HG03571 (cell line): ENCODE data around the gene IL7R.
"Not testable (repeated sequence)": the region's sequence is repeated elsewhere in the genome, so short reads cannot be mapped to it uniquely, and the experiment has no call there.

Source experiments
- ATAC-seq: cut with Tn5 transposase; IDR thresholded peaks from one replicate; pipeline ENCODE4 v1.9.1; 2021; ENCODE audit not compliant: unreplicated experiment

The IL7R gene

DNA sequence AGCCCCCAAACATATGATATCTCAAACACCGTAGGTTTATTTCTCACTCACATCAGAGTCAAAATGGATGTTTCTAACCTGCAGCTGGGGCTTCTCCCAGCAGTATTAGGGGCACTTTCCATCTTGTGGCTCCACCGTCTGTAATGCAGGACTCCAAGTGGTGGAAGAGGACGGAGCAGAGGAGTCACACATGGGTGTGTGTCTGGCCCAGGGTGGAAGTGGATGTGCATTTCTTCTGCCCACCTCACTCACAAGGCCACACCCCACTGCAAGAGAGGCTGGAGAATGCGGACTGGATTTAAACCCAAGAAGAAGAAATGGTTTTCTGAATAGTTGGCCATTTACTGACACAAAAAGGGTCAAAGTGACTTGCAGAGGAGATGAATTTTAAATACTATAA is 13.9 kb downstream of the IL7R start:
- no peak for ATAC-seq

- ATAC-seq: no peak
These were observed 19.8 kb downstream of the IL7R start for GRCh38 chr5:35876454-35876853.

DNA sequence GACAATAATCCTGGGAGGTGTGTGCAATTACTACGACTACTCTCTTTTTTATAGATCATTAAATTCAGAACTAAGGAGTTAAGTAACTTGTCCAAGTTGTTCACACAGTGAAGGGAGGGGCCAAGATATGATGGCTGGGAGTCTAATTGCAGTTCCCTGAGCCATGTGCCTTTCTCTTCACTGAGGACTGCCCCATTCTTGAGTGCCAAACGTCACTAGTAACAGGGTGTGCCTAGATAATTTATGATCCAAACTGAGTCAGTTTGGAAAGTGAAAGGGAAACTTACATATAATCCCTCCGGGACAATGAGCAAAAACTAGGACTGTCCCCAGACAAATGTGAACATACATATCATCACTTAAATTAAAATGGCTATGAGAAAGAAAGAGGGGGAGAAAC is 20.2 kb downstream of the IL7R start:
- no peak for ATAC-seq

DNA sequence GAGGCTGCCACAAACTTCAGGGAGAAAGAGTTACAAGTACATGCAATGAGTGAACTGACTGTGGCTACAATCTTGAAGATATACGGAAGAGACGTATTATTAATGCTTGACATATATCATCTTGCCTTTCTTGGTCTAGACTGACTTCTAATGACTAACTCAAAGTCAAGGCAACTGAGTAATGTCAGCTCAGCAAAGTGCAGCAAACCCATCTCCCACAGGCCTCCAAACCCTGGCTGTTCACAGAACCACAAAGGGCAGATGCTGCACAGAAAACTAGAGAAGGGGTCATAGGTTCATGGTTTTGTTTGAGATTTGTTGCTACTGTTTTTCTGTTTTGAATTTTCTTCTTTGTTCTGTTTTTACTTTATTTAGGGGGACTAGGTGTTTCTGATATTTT is 21.0 kb downstream of the IL7R start:
- ATAC-seq: no peak

DNA sequence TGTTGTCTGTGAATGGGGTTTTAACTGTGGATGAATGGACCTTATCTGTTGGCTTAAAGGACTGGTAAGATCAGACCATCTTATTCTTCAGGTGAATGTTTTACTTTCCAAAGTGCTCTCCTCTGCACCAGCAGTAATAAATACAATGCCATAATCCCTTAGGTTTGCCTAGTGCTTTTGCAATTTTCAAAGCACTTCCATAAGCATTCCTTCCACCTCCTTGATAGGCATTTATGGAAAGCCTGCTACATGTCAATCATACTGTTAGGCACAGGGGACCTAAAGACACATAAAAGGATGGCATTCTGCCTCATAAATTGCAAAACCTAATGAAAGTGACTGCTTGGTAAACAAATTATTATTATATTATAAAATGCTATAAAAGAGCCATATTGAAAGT is 21.4 kb downstream of the IL7R start:
- no peak for ATAC-seq

GRCh38 chr5:35879096-35879495 is 22.4 kb downstream of the IL7R start:
- no peak for ATAC-seq

- ATAC-seq: no peak
These were observed 23.0 kb downstream of the IL7R start for GRCh38 chr5:35879649-35880048.

- no peak for ATAC-seq
These were observed 23.5 kb downstream of the IL7R start for GRCh38 chr5:35880156-35880555.

- no peak for ATAC-seq
These were observed 25.1 kb downstream of the IL7R start for GRCh38 chr5:35881758-35882157.

DNA sequence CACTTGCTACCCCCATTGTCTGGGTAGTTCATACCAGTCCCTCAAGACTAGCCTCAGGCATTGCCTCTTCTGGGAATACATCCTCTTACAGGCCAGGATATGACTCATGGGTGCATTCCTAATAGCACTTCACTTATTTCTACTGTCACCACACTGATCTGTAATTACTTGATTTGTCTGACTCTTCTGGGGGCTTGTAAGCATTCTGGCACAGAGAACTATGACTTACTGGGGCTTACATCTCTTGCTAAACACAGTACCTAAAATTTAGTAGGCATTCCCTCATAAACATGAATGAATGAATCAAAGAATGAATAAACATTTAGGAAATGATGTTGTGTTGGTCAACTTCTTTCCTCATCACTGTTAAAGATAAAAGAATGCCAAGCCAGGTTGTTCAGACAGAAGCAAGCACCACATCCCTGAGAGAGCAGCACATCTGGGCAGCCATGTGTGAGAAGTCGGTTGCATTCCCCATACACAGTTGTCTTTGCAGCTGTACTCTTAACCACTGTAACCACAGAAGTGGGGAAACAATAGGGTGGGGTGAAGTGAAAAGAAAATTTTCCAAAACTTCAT is 27.6 kb downstream of the IL7R start:
- no peak for ATAC-seq

DNA sequence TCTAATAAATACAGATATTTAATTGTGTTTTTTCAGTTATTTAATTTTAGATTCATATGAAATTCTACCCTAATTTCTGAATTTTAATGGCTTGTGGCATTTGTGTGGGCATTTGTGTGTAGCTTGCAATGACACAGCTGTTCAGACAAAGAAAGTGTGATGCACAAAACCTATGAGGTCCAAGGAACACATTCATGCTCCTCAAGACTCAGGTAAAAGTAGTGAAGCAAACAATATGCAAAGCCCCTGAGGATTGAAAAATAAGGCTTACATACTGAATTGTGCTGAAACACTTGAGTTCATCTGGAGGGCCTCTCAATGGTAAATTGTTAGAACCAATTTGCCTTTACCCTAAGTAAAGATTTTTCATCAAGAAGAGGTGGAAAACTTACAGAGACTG is 28.1 kb downstream of the IL7R start:
- ATAC-seq: no peak

DNA sequence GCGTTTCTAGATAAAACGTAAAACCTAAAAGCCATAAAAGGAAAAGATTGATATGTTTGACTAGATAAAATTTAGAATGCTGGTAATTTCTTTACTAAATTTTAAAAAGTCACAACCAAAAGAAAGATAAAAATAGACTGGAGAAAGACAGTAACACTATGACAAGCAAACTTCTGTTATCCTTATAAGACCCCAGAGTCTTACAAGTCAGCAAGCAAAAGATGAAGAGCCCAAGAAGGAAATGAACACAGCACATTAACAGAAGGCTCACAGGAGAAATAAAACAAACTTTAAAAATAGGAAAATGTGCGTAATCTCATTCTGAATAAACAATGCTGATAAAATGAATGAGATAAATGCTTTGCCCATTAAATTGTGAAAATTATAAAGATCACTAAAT is 29.7 kb downstream of the IL7R start:
- ATAC-seq: no peak

DNA sequence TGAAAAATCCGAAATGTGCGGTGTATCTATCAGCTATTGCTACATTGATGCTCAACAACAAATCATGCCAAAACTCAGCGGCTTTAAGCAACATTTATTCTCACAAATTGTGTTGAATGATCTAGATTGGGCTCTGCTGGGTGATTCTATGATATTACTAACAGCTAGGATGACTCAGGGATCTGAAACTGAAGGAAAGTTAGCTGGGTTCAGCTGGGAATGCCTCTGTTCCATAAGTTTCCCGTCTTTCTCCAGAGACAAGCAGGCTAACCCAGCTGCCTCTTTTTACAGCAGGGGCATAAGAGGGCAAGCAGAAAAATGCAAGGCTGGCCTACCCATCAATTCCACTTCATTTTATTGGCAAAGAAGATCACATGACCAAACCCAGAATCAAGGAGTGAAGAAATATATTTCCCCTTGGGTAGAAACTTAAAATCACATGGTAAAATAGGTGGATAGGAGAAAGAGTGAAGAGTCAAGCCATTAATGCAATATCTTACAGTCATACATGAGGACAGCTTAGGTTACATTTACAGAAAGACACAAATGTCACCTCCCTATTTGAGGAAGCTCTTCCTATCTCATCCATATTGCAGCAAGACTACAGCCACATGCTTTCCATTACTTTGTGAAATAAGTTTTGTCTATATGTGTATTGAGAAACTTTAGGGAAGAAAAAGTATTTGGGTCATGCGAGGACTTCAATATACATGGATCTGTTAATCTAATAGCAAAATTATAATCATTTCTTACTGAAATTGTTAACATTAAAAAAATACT is 30.8 kb downstream of the IL7R start:
- no peak for ATAC-seq

DNA sequence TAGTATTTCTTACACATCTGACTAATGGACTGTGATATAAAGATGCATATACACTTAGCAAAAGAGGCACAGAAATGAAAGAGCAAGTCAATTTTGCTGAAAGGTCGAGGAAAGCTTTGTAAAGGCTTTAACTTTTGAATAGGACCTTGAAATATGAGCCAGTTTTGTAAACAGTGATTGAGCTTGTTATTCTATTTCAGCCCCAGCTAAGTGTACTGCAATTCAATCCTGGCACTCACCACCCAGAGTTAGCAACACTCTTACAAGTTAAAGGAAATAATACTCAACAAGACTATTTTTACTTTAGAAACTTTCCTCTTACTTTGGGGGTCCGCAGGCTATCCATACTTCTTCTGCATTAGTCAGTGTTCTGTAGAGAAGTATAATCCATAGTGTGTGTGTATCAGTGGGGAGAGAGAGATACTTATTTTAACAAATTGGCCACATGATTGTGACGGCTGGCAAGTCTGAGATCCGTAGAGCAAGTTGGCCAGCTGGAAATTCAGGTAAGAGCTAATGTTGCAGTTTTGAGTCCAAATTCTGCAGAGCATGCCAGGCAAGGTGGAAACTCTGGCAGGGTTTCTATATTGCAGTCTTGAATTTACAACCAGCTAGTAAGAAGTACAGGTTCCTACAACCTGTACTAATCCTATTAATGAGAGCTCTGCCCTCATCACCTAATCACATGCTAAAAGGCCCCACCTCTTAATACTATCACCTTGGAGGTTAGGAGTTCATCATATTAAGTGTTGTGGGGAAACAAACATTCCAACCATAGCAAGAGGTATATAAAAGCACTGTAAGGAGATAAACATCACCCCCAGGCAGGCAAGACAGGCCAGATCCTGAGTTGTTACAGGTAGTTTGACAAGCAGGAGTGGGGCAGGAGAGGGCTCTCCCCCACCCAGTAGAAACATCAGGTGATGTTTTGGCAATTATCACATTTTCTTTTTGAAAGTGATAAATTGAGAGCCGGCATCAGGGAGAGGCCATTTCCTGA is 33.6 kb downstream of the IL7R start:
- no peak for ATAC-seq

DNA sequence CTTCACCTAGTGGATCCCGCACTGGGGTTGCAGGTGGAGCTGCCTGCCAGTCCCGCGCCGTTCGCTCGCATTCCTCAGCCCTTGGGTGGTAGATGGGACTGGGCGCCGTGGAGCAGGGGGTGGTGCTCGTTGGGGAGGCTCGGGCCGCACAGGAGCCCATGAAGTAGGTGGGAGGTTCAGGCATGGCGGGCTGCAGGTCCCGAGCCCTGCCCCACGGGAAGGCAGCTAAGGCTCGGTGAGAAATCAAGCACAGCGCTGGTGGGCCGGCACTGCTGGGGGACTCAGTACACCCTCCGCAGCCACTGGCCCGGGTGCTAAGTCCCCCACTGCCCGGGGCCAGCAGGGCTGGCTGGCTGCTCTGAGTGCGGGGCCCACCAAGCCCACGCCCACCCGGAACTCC is 36.1 kb downstream of the IL7R start:
- ATAC-seq: not testable (repeated sequence)

- ATAC-seq: no peak
These were observed 37.4 kb downstream of the IL7R start for GRCh38 chr5:35894131-35894530.

- ATAC-seq: no peak
These were observed 42.4 kb downstream of the IL7R start for GRCh38 chr5:35898952-35899660.

DNA sequence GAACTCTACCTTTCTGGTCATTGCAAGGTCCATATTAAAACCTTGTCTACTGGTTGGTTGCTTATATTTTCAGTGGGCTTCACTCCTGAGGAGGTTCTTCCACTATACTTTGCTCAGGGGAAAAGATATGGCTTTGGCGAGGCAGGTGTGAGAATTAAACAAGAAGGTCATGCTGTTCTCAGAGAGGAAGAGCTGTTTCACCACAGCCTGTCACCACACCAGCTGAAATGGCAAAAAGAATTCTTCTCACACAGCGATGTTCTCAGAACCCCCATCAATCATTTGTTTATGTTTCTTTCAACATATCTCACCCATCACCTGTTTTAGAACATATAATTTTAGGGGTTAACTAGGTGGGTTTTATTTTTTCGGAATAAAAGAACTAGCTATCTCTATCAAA is 43.1 kb downstream of the IL7R start:
- ATAC-seq: no peak

DNA sequence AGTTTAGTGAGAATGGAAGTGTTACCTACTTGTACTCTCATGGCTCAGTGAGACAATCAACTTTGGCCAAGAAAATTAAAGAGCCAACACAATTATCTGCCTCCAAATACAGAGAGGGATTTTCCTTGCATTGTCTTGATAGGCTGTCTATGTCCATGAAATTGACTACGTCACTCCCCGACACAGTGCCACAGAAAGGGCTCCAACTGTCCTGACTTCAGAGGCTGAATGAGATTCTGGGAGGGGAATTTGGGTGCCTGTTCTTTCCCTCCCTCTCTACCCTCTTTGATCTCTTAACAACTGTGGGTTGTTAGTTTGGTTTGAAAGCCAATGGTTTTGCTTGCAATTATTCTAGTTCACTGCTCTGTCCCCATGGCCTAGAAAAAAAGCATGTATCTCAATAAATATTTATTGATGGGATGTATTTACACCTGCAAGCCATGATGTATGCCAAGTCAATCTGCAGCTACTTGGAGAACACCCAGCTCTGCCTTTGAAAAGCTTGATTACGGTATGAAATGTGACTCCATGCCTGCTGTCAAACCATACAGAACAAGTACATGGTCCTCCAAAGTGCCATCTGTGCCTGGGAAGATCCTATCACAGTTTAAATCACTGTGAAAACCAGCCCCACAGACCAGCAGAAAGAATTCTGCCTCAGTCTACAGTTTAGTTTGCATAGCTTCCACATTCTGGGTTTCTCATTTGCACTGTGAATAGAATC is 44.4 kb downstream of the IL7R start:
- no peak for ATAC-seq

- ATAC-seq: no peak
These were observed 45.5 kb downstream of the IL7R start for GRCh38 chr5:35902046-35902672.
